CD14-positive monocyte (primary cell): Measurements from ENCODE around the gene TIFAB. TPM values are rescaled to one million over a fixed set of nuclear protein-coding genes. Genes with fewer than 3 reads are reported as not detected.

Experiments used
- DNase-seq, 3 donors: peaks; one replicate each; pipeline ENCODE4 v3.0.0-alpha.2; 2011 to 2022
- H2AFZ ChIP-seq: 2 replicates; pipeline ENCODE4 v1.6.0; 2012; ENCODE audit warnings: mild to moderate bottlenecking, low read depth, low read length, inconsistent platforms; ENCODE audit not compliant: insufficient read depth, poor library complexity, severe bottlenecking
- H3K27ac ChIP-seq, 2 donors: 1 replicate in 1 of 2; 2 replicates in 1 of 2; pipeline ENCODE4 v1.5.1; 2012 to 2013; ENCODE audit warnings: low read length in 2 of 2, control low read depth in 1 of 2, inconsistent platforms in 1 of 2, low read depth in 1 of 2, mild to moderate bottlenecking in 1 of 2
- H3K27me3 ChIP-seq, 2 donors: one replicate each; pipeline versions ENCODE4 v1.6.0 to v1.6.1; 2011 to 2013; ENCODE audit warnings: low read length in 2 of 2; ENCODE audit not compliant: control insufficient read depth in 2 of 2, insufficient read depth in 2 of 2
- H3K36me3 ChIP-seq, 2 donors: replicated peaks in 1 of 2; 1 replicate in 1 of 2; 2 replicates in 1 of 2; pipeline versions ENCODE4 v1.5.1 to v1.6.1; 2012 to 2013; ENCODE audit warnings: low read length in 2 of 2, control low read depth in 1 of 2, inconsistent platforms in 1 of 2, mild to moderate bottlenecking in 1 of 2; ENCODE audit not compliant: insufficient read depth in 2 of 2, control insufficient read depth in 1 of 2
- H3K4me1 ChIP-seq, 2 donors: 1 replicate in 1 of 2; 2 replicates in 1 of 2; pipeline versions ENCODE4 v1.5.1 to v1.6.1; 2012 to 2013; ENCODE audit warnings: low read length in 2 of 2, control low read depth in 1 of 2, inconsistent platforms in 1 of 2, mild to moderate bottlenecking in 1 of 2, moderate library complexity in 1 of 2; ENCODE audit not compliant: insufficient read depth in 2 of 2, control insufficient read depth in 1 of 2
- H3K4me2 ChIP-seq: replicated peaks from 2 replicates; pipeline ENCODE3; 2012; ENCODE audit warnings: low read length, moderate library complexity, mild to moderate bottlenecking; ENCODE audit not compliant: poor library complexity, severe bottlenecking; ENCODE audit errors: extremely low read depth
- H3K4me3 ChIP-seq, 3 experiments: fragments of 200-600 bp in 1 of 3; sonication (generic) in 1 of 3; replicated peaks in 1 of 3; 1 replicate in 2 of 3; 2 replicates in 1 of 3; pipeline ENCODE4 v1.5.1; 2011 to 2013; ENCODE audit warnings: low read length in 3 of 3, mild to moderate bottlenecking in 3 of 3, control low read depth in 2 of 3, low read depth in 2 of 3, inconsistent platforms in 1 of 3, moderate library complexity in 1 of 3
- H3K79me2 ChIP-seq: 2 replicates; pipeline ENCODE4 v1.6.0; 2012; ENCODE audit warnings: mild to moderate bottlenecking, control low read depth, inconsistent platforms, low read length, moderate library complexity; ENCODE audit not compliant: insufficient read depth
- H3K9ac ChIP-seq: 2 replicates; pipeline ENCODE4 v1.6.0; 2017; ENCODE audit warnings: low read length, mild to moderate bottlenecking; ENCODE audit not compliant: insufficient read depth, poor library complexity, severe bottlenecking
- H3K9me3 ChIP-seq, 2 donors: replicated peaks in 1 of 2; 1 replicate in 1 of 2; 2 replicates in 1 of 2; pipeline versions ENCODE4 v1.5.1 to v1.6.1; 2012 to 2013; ENCODE audit warnings: low read length in 2 of 2, control low read depth in 1 of 2; ENCODE audit not compliant: control insufficient read depth in 1 of 2, insufficient read depth in 1 of 2
- H4K20me1 ChIP-seq: 2 replicates; pipeline ENCODE4 v1.6.0; 2012; ENCODE audit warnings: mild to moderate bottlenecking, low read length, control low read depth, moderate library complexity; ENCODE audit not compliant: insufficient read depth
- H3K27ac Mint-ChIP-seq, 7 donors: one replicate each; pipeline ENCODE4 v1.8.0; 2020; ENCODE audit warnings: mild to moderate bottlenecking in 7 of 7, mixed read lengths in 7 of 7, moderate library complexity in 6 of 7, inconsistent platforms in 2 of 7
- H3K27me3 Mint-ChIP-seq, 3 donors: one replicate each; pipeline ENCODE4 v1.8.0; 2021 to 2022; ENCODE audit warnings: low read depth in 3 of 3, mild to moderate bottlenecking in 3 of 3, mixed read lengths in 3 of 3, moderate library complexity in 3 of 3, inconsistent platforms in 1 of 3
- H3K36me3 Mint-ChIP-seq, 2 donors: one replicate each; pipeline ENCODE4 v1.8.0; 2020; ENCODE audit warnings: mixed read lengths in 2 of 2, inconsistent platforms in 1 of 2, mild to moderate bottlenecking in 1 of 2
- H3K4me1 Mint-ChIP-seq: one replicate; pipeline ENCODE4 v1.8.0; 2020; ENCODE audit warnings: mild to moderate bottlenecking, mixed read lengths
- H3K4me3 Mint-ChIP-seq, 2 donors: one replicate each; pipeline ENCODE4 v1.8.0; 2020; ENCODE audit warnings: mild to moderate bottlenecking in 2 of 2, mixed read lengths in 2 of 2, moderate library complexity in 1 of 2
- H3K9me3 Mint-ChIP-seq, 7 donors: one replicate each; pipeline ENCODE4 v1.8.0; 2020 to 2022; ENCODE audit warnings: mixed read lengths in 7 of 7, mild to moderate bottlenecking in 6 of 7, moderate library complexity in 6 of 7, inconsistent platforms in 2 of 7
- CTCF ChIP-seq: fragments of 200-600 bp; IDR thresholded peaks from one replicate; pipeline ENCODE4 v1.8.0; 2022; ENCODE audit warnings: antibody characterized with exemption, mild to moderate bottlenecking
- WGBS: methylation state at CpG from one replicate; pipeline ENCODE4 v1.1.5; 2013; ENCODE audit warnings: missing lambda C conversion rate; ENCODE audit not compliant: insufficient coverage; 5-methylcytosine and 5-hydroxymethylcytosine counted together
- intact Hi-C, 2 donors: fragments of 100-400 bp; cut with micrococcal nuclease; formaldehyde crosslinking; loops; one replicate each; pipeline versions ENCODE4 v1.15.0 to v1.15.1; 2023
- polyA plus RNA-seq, 3 donors: library from polyadenylated mRNA; depleted of rRNA in 1 of 3; unstranded in 2 of 3; stranded (reverse) in 1 of 3; fragments of 300-500 nt in 2 of 3; fragments of >200 nt in 1 of 3; fragmentation: Illumina TruSeq in 2 of 3; gene quantifications; 1 replicate in 2 of 3; 2 replicates in 1 of 3; pipeline ENCODE4 v1.2.3, GENCODE V29; 2012 to 2021

The TIFAB gene
- polyA plus RNA-seq, 3 donors = 0.29 to 0.71 (median 0.50) TPM

- Histone ChIP-seq H4K20me1 (no peaks in the 10 kb centered on the region), H3K4me2 (peak overlapping the region; percentile 24), H3K27ac (peak overlapping the region in 1 of 2 donors; percentile 64), H3K9ac (no peak overlapping the region), H2AFZ (no peak overlapping the region), H3K79me2 (peaks cover 74% of the 10 kb centered on the region), H3K36me3 (no peaks in the 10 kb centered on the region), H3K4me3 (no peak overlapping the region), H3K9me3 (no peaks in the 10 kb centered on the region), H3K27me3 (no peaks in the 10 kb centered on the region), H3K4me1 (peaks cover 58 to 63% of the 10 kb centered on the region in 2 donors)
- H3K27me3 Mint-ChIP-seq = peaks cover 0 to 5% (median 3%) of the 10 kb centered on the region in 3 donors
- no peak for TF ChIP-seq CTCF
- WGBS = 71% methylated on average over 3 of the region's 3 CpGs
- no peak for DNase-seq
- intact Hi-C loops = no loop called here
- H3K4me3 Mint-ChIP-seq = no peak overlapping the region
- peaks cover 70% of the 10 kb centered on the region for H3K4me1 Mint-ChIP-seq
- no peaks in the 10 kb centered on the region for H3K9me3 Mint-ChIP-seq
- H3K36me3 Mint-ChIP-seq = peaks cover 0 to 15% of the 10 kb centered on the region in 2 donors
- H3K27ac Mint-ChIP-seq = peak overlapping the region in 1 of 7 donors; percentile 40
Measured at GRCh38 chr5:135450336-135450735, 1.8 kb downstream of the TIFAB start.

GRCh38 chr5:135449644-135450043 lies 2.5 kb downstream of the TIFAB start:
- intact Hi-C loops = no loop called here
- Histone ChIP-seq H3K79me2 (peaks cover 81% of the 10 kb centered on the region), H3K9ac (no peak overlapping the region), H3K36me3 (no peaks in the 10 kb centered on the region), H3K4me3 (no peak overlapping the region), H3K4me1 (peaks cover 59 to 64% of the 10 kb centered on the region in 2 donors), H3K27ac (no peak overlapping the region), H3K27me3 (no peaks in the 10 kb centered on the region), H3K9me3 (no peaks in the 10 kb centered on the region), H3K4me2 (no peak overlapping the region), H4K20me1 (no peaks in the 10 kb centered on the region), H2AFZ (no peak overlapping the region)
- peaks cover 0 to 12% of the 10 kb centered on the region in 2 donors for H3K36me3 Mint-ChIP-seq
- H3K4me1 Mint-ChIP-seq = peaks cover 71% of the 10 kb centered on the region
- peaks cover 0 to 5% (median 3%) of the 10 kb centered on the region in 3 donors for H3K27me3 Mint-ChIP-seq
- peak overlapping the region in 2 of 7 donors; percentile 63 to 69 for H3K27ac Mint-ChIP-seq
- no peak for DNase-seq
- H3K9me3 Mint-ChIP-seq = no peaks in the 10 kb centered on the region
- no peak overlapping the region for H3K4me3 Mint-ChIP-seq
- 96% methylated on average over 12 of the region's 12 CpGs for WGBS
- TF ChIP-seq CTCF = no peak
